IPS-NIHi7 (cell line): ENCODE data around the gene GGTLC1.
"Not testable (repeated sequence)": the region's sequence is repeated elsewhere in the genome, so short reads cannot be mapped to it uniquely, and the experiment has no call there.

Experiments used
- DNase-seq: peaks from one replicate; pipeline ENCODE4 v3.0.0; 2012; ENCODE audit warnings: mixed read lengths; ENCODE audit errors: extremely low spot score

Gene GGTLC1

GRCh38 chr20:23994001-23994633 is 5.5 kb upstream of the GGTLC1 start:
- DNase-seq: not testable (repeated sequence)

- DNase-seq: not testable (repeated sequence)
Observed at GRCh38 chr20:23993440-23993839, 4.9 kb upstream of the GGTLC1 start.

- not testable (repeated sequence) for DNase-seq
Observed at GRCh38 chr20:23990296-23990695, 1.7 kb upstream of the GGTLC1 start.

GRCh38 chr20:23988966-23989365 is 387 bp upstream of the GGTLC1 start:
- DNase-seq: not testable (repeated sequence)

GRCh38 chr20:23986716-23987115 is 1.9 kb downstream of the GGTLC1 start:
- DNase-seq: not testable (repeated sequence)

GRCh38 chr20:23986310-23986709 is 2.3 kb downstream of the GGTLC1 start:
- not testable (repeated sequence) for DNase-seq

GRCh38 chr20:23985790-23986225 is 2.8 kb downstream of the GGTLC1 start:
- DNase-seq: not testable (repeated sequence)

- not testable (repeated sequence) for DNase-seq
Observed at GRCh38 chr20:23985066-23985789, 3.4 kb downstream of the GGTLC1 start.

GRCh38 chr20:23984476-23985023 is 4.0 kb downstream of the GGTLC1 start:
- DNase-seq: not testable (repeated sequence)

GRCh38 chr20:23982112-23983018 is 6.2 kb downstream of the GGTLC1 start:
- not testable (repeated sequence) for DNase-seq

- DNase-seq: not testable (repeated sequence)
Observed at GRCh38 chr20:23981526-23981925, 7.1 kb downstream of the GGTLC1 start.

GRCh38 chr20:23981014-23981413 is 7.6 kb downstream of the GGTLC1 start:
- DNase-seq: not testable (repeated sequence)

GRCh38 chr20:23979899-23980811 is 8.4 kb downstream of the GGTLC1 start:
- DNase-seq: not testable (repeated sequence)

- not testable (repeated sequence) for DNase-seq
Observed at GRCh38 chr20:23979380-23979779, 9.2 kb downstream of the GGTLC1 start.

- not testable (repeated sequence) for DNase-seq
Observed at GRCh38 chr20:23978457-23978856, 10.1 kb downstream of the GGTLC1 start.

GRCh38 chr20:23974966-23975365 is 13.6 kb downstream of the GGTLC1 start:
- DNase-seq: no peak

GRCh38 chr20:23971310-23971709 is 17.3 kb downstream of the GGTLC1 start:
- DNase-seq: no peak

GRCh38 chr20:23970049-23970448 is 18.5 kb downstream of the GGTLC1 start:
- no peak for DNase-seq

- no peak for DNase-seq
Observed at GRCh38 chr20:23967616-23967979, 21.0 kb downstream of the GGTLC1 start.

GRCh38 chr20:23966927-23967615 is 21.5 kb downstream of the GGTLC1 start:
- DNase-seq: no peak
